ENCODE data around the gene AP1G2. TPM values are rescaled to one million over a fixed set of nuclear protein-coding genes. Genes with fewer than 3 reads are reported as not detected.
A peak's percentile ranks its signal among the peaks of the same experiment; 100 is the strongest.

The AP1G2 gene
- total and polyA plus RNA-seq, 8 donors = 39.1 to 531 (median 189) TPM

GRCh38 chr14:23551266-23552028 is 16.1 kb downstream of the AP1G2 start, which contains the start of gene ZFHX2:
TSS of gene ZFHX2 (minus strand) at chr14:23551765. CDS start at chr14:23535325, 16,440 bp downstream.
- no peaks in the 10 kb centered on the region for H3K9me3 ChIP-seq
- TF ChIP-seq POLR2AphosphoS5 (IDR thresholded peaks at IDR 0.05) (peak in 2 of 3 donors; percentile 32 to 54), POLR2A (IDR thresholded peaks at IDR 0.05) (no peak), CTCF (IDR thresholded peaks at IDR 0.05) (no peak), EP300 (IDR thresholded peaks at IDR 0.05) (no peak)
- intact Hi-C loops (cut with DNase I; ENCODE audit: low total_unique reads) = no loop called here
- peak within 1 kb of the TSS; percentile 60 to 80 (median 70) for H3K4me3 ChIP-seq
- H3K4me1 ChIP-seq = peaks cover 14 to 30% (median 26%) of the 10 kb centered on the region in 4 donors
- DNase-seq = peak; percentile 87 to 93
- peak within 1 kb of the TSS; percentile 22 to 74 (median 60) for H3K27ac ChIP-seq
- 0 to 1% (median 1%) methylated on average over 43 to 49 of the region's 49 CpGs for WGBS, 5 donors
- peaks cover 0 to 13% (median 0%) of the 10 kb centered on the region in 3 donors for H3K27me3 ChIP-seq
- no peaks in the 10 kb centered on the region for H3K36me3 ChIP-seq

- intact Hi-C loops (cut with DNase I; ENCODE audit: low total_unique reads) = no loop called here
- peaks cover 0 to 13% (median 0%) of the 10 kb centered on the region in 3 donors for H3K27me3 ChIP-seq
- DNase-seq = no peak
- no peaks in the 10 kb centered on the region for H3K9me3 ChIP-seq
- WGBS, 5 donors = 1 to 5% (median 3%) methylated on average over 33 to 37 of the region's 37 CpGs
- peak overlapping the region in 4 of 5 donors; percentile 31 to 74 (median 62) for H3K27ac ChIP-seq
- no peaks in the 10 kb centered on the region for H3K36me3 ChIP-seq
- TF ChIP-seq EP300 (IDR thresholded peaks at IDR 0.05) (no peak), CTCF (IDR thresholded peaks at IDR 0.05) (no peak), POLR2A (IDR thresholded peaks at IDR 0.05) (no peak), POLR2AphosphoS5 (IDR thresholded peaks at IDR 0.05) (no peak)
- peak overlapping the region; percentile 60 to 80 (median 70) for H3K4me3 ChIP-seq
- peaks cover 14 to 29% (median 24%) of the 10 kb centered on the region in 4 donors for H3K4me1 ChIP-seq
Observed at GRCh38 chr14:23550812-23551265, 16.8 kb downstream of the AP1G2 start.

- Histone ChIP-seq H3K4me3 (peak overlapping the region; percentile 60 to 80 (median 70)), H3K36me3 (no peaks in the 10 kb centered on the region), H3K27ac (peak overlapping the region in 2 of 5 donors; percentile 64 to 74), H3K9me3 (no peaks in the 10 kb centered on the region), H3K4me1 (peaks cover 11 to 24% (median 19%) of the 10 kb centered on the region in 4 donors), H3K27me3 (peaks cover 0 to 13% (median 0%) of the 10 kb centered on the region in 3 donors)
- TF ChIP-seq POLR2A (IDR thresholded peaks at IDR 0.05) = no peak
- TF ChIP-seq CTCF (IDR thresholded peaks at IDR 0.05) = no peak
- TF ChIP-seq EP300 (IDR thresholded peaks at IDR 0.05) = no peak
- no peak for TF ChIP-seq POLR2AphosphoS5 (IDR thresholded peaks at IDR 0.05)
- DNase-seq = no peak
- intact Hi-C loops (cut with DNase I; ENCODE audit: low total_unique reads) = no loop called here
- 40 to 52% (median 48%) methylated on average over 12 of the region's 12 CpGs for WGBS, 5 donors
Observed at GRCh38 chr14:23550131-23550811, 17.3 kb downstream of the AP1G2 start.
